ENCODE data around the gene FER1L5.

FER1L5 gene

GRCh38 chr2:96608469-96609455, 33.8 kb upstream of the FER1L5 start:
- WGBS (ENCODE audit: extremely low coverage, insufficient coverage, insufficient read length), result no CpG with 5 or more reads among the region's 13 CpGs
- no peak overlapping the region for H3K4ac ChIP-seq (ENCODE audit: low read depth, low read length)

DNA sequence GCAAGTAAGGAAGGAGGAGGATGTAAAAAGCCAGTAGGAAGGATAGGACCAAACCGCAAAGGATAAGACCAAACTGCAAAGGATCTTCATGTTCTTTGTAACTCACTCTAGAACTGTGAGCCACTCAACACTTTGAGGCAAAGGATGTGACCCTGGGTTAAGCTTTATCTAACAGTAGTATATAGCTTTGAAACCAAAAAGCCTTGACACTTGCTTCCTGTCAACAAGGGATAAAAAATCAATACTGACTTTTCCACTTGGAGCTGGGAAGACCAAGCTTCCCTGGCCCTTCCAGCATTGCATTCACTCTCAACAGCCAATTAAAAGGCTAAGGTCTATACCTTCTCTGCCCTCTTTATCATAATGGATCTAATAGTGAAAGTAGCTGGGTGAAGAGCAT, 26.4 kb upstream of the FER1L5 start:
- no peaks in the 10 kb centered on the region for H3K9me3 ChIP-seq (ENCODE audit: insufficient read depth, low read depth, low read length)
- DNase-seq, result no peak
- H3K18ac ChIP-seq (ENCODE audit: low read length), result no peak overlapping the region

More at GRCh38 chr2:96608469-96609455, 33.8 kb upstream of the FER1L5 start:
- Histone ChIP-seq H2BK120ac (ENCODE audit: insufficient read depth, low read length, poor library complexity) (peak overlapping the region; percentile 28), H2AK5ac (ENCODE audit: low read length) (no peak overlapping the region), H2AFZ (ENCODE audit: insufficient read depth, low read length, poor library complexity) (no peak overlapping the region), H4K91ac (ENCODE audit: low read depth, low read length) (no peak overlapping the region), H2BK5ac (ENCODE audit: low read depth, low read length, poor library complexity) (no peak overlapping the region), H4K12ac (ENCODE audit: low read depth, low read length) (peak overlapping the region; percentile 15), H3K79me1 (ENCODE audit: low read length) (no peaks in the 10 kb centered on the region), H3K9me3 (ENCODE audit: insufficient read depth, low read depth, low read length) (no peaks in the 10 kb centered on the region), H2BK12ac (ENCODE audit: low read length) (peak overlapping the region; percentile 41), H3K4me1 (ENCODE audit: control insufficient read depth in 1 of 2, insufficient read depth in 2 of 2, low read length in 2 of 2) (peaks cover 3 to 7% of the 10 kb centered on the region in 2 experiments), H3K4me3 (ENCODE audit: low read depth, low read length) (no peak overlapping the region), H3K23ac (ENCODE audit: low read length) (no peak overlapping the region), H3K36me3 (ENCODE audit: control insufficient read depth in 1 of 2, insufficient read depth in 2 of 2, low read length in 2 of 2) (peaks cover 53 to 79% of the 10 kb centered on the region in 2 experiments), H3K9ac (ENCODE audit: low read length) (no peak overlapping the region), H4K8ac (ENCODE audit: low read depth, low read length) (no peak overlapping the region), H3K4me2 (ENCODE audit: low read length) (no peak overlapping the region), H3K18ac (ENCODE audit: low read length) (no peak overlapping the region), H3K27ac (ENCODE audit: low read depth, low read length) (no peak overlapping the region), H3K27me3 (ENCODE audit: insufficient read depth, low read length) (no peaks in the 10 kb centered on the region), H3K79me2 (ENCODE audit: control insufficient read depth, insufficient read depth, low read length, poor library complexity) (no peaks in the 10 kb centered on the region), H3K14ac (ENCODE audit: low read length) (no peak overlapping the region)
- peak in 1 of 2 donors; percentile 35 for DNase-seq

DNA sequence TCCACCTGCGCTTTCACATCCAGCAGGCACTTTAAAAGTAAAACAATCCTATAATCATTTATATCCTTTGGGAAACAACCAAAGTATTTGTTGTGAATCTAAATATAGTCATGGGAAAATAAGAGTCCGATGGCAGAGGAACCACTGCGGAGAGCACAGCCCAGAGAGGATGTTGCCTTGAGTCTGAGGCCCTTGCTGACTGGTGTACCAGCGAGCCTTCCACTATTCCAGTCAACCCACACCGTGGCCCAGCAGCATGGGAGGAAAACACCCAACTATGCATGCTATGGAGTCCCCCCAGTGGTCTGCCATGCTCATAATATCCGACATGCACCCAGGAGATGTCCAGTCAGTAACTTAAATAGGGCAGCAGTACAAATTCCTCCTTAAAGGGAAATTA, 26.0 kb upstream of the FER1L5 start:
- Histone ChIP-seq H4K8ac (ENCODE audit: low read depth, low read length) (no peak overlapping the region), H3K4me2 (ENCODE audit: low read length) (no peak overlapping the region), H2BK5ac (ENCODE audit: low read depth, low read length, poor library complexity) (no peak overlapping the region), H3K27ac (ENCODE audit: low read depth, low read length) (no peak overlapping the region), H3K4ac (ENCODE audit: low read depth, low read length) (no peak overlapping the region), H2AK5ac (ENCODE audit: low read length) (no peak overlapping the region), H3K4me3 (ENCODE audit: low read depth, low read length) (no peak overlapping the region), H3K14ac (ENCODE audit: low read length) (no peak overlapping the region), H4K91ac (ENCODE audit: low read depth, low read length) (no peak overlapping the region), H3K36me3 (ENCODE audit: control insufficient read depth in 1 of 2, insufficient read depth in 2 of 2, low read length in 2 of 2) (peaks cover 25 to 32% of the 10 kb centered on the region in 2 experiments), H3K9me3 (ENCODE audit: insufficient read depth, low read depth, low read length) (no peaks in the 10 kb centered on the region), H3K18ac (ENCODE audit: low read length) (no peak overlapping the region), H3K23ac (ENCODE audit: low read length) (no peak overlapping the region), H3K79me1 (ENCODE audit: low read length) (no peaks in the 10 kb centered on the region), H2AFZ (ENCODE audit: insufficient read depth, low read length, poor library complexity) (no peak overlapping the region), H3K4me1 (ENCODE audit: control insufficient read depth in 1 of 2, insufficient read depth in 2 of 2, low read length in 2 of 2) (no peaks in the 10 kb centered on the region), H4K12ac (ENCODE audit: low read depth, low read length) (no peak overlapping the region), H3K27me3 (ENCODE audit: insufficient read depth, low read length) (no peaks in the 10 kb centered on the region), H2BK12ac (ENCODE audit: low read length) (no peak overlapping the region), H3K9ac (ENCODE audit: low read length) (no peak overlapping the region), H3K79me2 (ENCODE audit: control insufficient read depth, insufficient read depth, low read length, poor library complexity) (no peaks in the 10 kb centered on the region), H2BK120ac (ENCODE audit: insufficient read depth, low read length, poor library complexity) (no peak overlapping the region)
- no CpG with 5 or more reads among the region's 6 CpGs for WGBS (ENCODE audit: extremely low coverage, insufficient coverage, insufficient read length)
- DNase-seq, result no peak

More for the DNA sequence above, 26.4 kb upstream of the FER1L5 start:
- no peaks in the 10 kb centered on the region for H3K27me3 ChIP-seq (ENCODE audit: insufficient read depth, low read length)
- no peak overlapping the region for H2AFZ ChIP-seq (ENCODE audit: insufficient read depth, low read length, poor library complexity)
- no peak overlapping the region for H4K91ac ChIP-seq (ENCODE audit: low read depth, low read length)
- H3K4ac ChIP-seq (ENCODE audit: low read depth, low read length), result no peak overlapping the region
- H2AK5ac ChIP-seq (ENCODE audit: low read length), result no peak overlapping the region
- H3K4me2 ChIP-seq (ENCODE audit: low read length), result no peak overlapping the region
- H3K4me1 ChIP-seq (ENCODE audit: control insufficient read depth in 1 of 2, insufficient read depth in 2 of 2, low read length in 2 of 2), result no peaks in the 10 kb centered on the region
- no peak overlapping the region for H3K14ac ChIP-seq (ENCODE audit: low read length)
- no CpG with 5 or more reads among the region's 1 CpG for WGBS (ENCODE audit: extremely low coverage, insufficient coverage, insufficient read length)
- no peak overlapping the region for H3K4me3 ChIP-seq (ENCODE audit: low read depth, low read length)
- H3K79me2 ChIP-seq (ENCODE audit: control insufficient read depth, insufficient read depth, low read length, poor library complexity), result no peaks in the 10 kb centered on the region
- H3K9ac ChIP-seq (ENCODE audit: low read length), result no peak overlapping the region
- no peak overlapping the region for H4K8ac ChIP-seq (ENCODE audit: low read depth, low read length)
- H3K27ac ChIP-seq (ENCODE audit: low read depth, low read length), result no peak overlapping the region
- no peak overlapping the region for H2BK120ac ChIP-seq (ENCODE audit: insufficient read depth, low read length, poor library complexity)
- H4K12ac ChIP-seq (ENCODE audit: low read depth, low read length), result no peak overlapping the region
- H3K79me1 ChIP-seq (ENCODE audit: low read length), result no peaks in the 10 kb centered on the region
- H3K36me3 ChIP-seq (ENCODE audit: control insufficient read depth in 1 of 2, insufficient read depth in 2 of 2, low read length in 2 of 2), result peaks cover 26 to 35% of the 10 kb centered on the region in 2 experiments
- H2BK5ac ChIP-seq (ENCODE audit: low read depth, low read length, poor library complexity), result no peak overlapping the region
- H2BK12ac ChIP-seq (ENCODE audit: low read length), result no peak overlapping the region
- no peak overlapping the region for H3K23ac ChIP-seq (ENCODE audit: low read length)

DNA sequence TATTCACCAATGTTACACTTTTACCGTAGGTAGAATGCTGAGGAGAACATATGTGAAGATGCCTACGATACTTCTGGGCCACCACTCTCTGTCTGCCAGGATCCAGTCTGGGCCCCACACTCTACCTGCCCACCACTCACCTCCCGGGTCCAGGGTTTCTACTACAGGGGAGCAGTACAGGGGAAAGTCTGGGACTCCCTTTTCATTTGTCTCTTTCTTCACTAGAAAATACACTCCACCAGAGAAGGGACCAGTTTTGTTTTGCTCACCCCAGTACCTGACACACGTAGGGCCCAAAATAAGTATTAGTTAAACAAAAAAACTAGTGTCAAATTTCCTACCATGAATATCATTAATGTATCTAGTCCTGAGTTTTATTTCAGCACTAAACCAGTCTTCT, 25.6 kb upstream of the FER1L5 start:
- DNase-seq, result no peak
- Histone ChIP-seq H3K36me3 (ENCODE audit: control insufficient read depth in 1 of 2, insufficient read depth in 2 of 2, low read length in 2 of 2) (peaks cover 27 to 31% of the 10 kb centered on the region in 2 experiments), H3K27me3 (ENCODE audit: insufficient read depth, low read length) (no peaks in the 10 kb centered on the region), H4K8ac (ENCODE audit: low read depth, low read length) (no peak overlapping the region), H2BK12ac (ENCODE audit: low read length) (no peak overlapping the region), H2AK5ac (ENCODE audit: low read length) (no peak overlapping the region), H3K4me2 (ENCODE audit: low read length) (no peak overlapping the region), H4K12ac (ENCODE audit: low read depth, low read length) (no peak overlapping the region), H3K4me3 (ENCODE audit: low read depth, low read length) (no peak overlapping the region), H3K79me1 (ENCODE audit: low read length) (no peaks in the 10 kb centered on the region), H3K79me2 (ENCODE audit: control insufficient read depth, insufficient read depth, low read length, poor library complexity) (no peaks in the 10 kb centered on the region), H2BK120ac (ENCODE audit: insufficient read depth, low read length, poor library complexity) (no peak overlapping the region), H3K27ac (ENCODE audit: low read depth, low read length) (no peak overlapping the region), H3K18ac (ENCODE audit: low read length) (no peak overlapping the region), H3K9me3 (ENCODE audit: insufficient read depth, low read depth, low read length) (no peaks in the 10 kb centered on the region), H3K4me1 (ENCODE audit: control insufficient read depth in 1 of 2, insufficient read depth in 2 of 2, low read length in 2 of 2) (no peaks in the 10 kb centered on the region), H4K91ac (ENCODE audit: low read depth, low read length) (no peak overlapping the region), H3K4ac (ENCODE audit: low read depth, low read length) (no peak overlapping the region), H2BK5ac (ENCODE audit: low read depth, low read length, poor library complexity) (no peak overlapping the region), H2AFZ (ENCODE audit: insufficient read depth, low read length, poor library complexity) (no peak overlapping the region), H3K14ac (ENCODE audit: low read length) (no peak overlapping the region), H3K23ac (ENCODE audit: low read length) (no peak overlapping the region), H3K9ac (ENCODE audit: low read length) (no peak overlapping the region)
- no CpG with 5 or more reads among the region's 4 CpGs for WGBS (ENCODE audit: extremely low coverage, insufficient coverage, insufficient read length)

Measured in trophoblast cell (in vitro differentiated cells and primary cell).